ENCODE data around the gene COL20A1.

Gene COL20A1

DNA sequence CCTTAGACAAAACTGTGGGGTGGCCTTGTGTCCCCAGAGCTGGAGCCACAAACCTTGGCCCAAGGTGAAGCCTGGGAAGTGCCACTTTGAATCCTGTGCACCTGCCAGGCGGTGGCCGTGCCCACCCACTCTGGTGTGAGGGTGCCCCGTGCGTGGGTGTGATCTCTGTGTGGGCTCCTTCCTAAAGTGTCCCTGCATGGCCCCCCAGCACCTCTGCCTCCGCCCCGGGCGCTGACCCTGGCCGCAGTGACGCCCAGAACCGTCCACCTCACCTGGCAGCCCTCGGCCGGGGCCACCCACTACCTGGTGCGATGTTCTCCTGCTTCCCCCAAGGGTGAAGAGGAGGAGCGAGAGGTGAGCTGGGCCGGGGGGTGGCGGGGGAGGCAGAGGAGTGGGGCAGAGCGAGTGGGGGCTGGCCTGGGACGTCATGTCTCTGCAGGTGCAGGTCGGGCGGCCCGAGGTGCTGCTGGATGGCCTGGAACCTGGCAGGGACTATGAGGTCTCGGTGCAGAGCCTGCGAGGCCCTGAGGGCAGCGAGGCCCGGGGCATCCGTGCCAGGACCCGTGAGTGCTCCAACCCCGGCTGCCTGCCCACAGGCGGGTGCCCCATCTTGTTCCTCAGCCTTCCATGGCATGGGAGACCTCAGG lies 18.3 kb downstream of the COL20A1 start:
- H3K27me3 ChIP-seq (ENCODE audit: insufficient read depth, poor library complexity, severe bottlenecking): peaks cover 24% of the 10 kb centered on the region
- H3K27ac ChIP-seq (ENCODE audit: poor library complexity, severe bottlenecking): no peak overlapping the region
- no peak overlapping the region for H3K4me3 ChIP-seq (ENCODE audit: severe bottlenecking)
- DNase-seq (ENCODE audit: low spot score): no peak
- H3K4me1 ChIP-seq (ENCODE audit: insufficient read depth, poor library complexity, severe bottlenecking): no peaks in the 10 kb centered on the region
- no peaks in the 10 kb centered on the region for H3K9me3 ChIP-seq (ENCODE audit: severe bottlenecking)
- no peak for ATAC-seq (ENCODE audit: low read depth)
- no peak for TF ChIP-seq CTCF (IDR thresholded peaks at IDR 0.05; ENCODE audit: poor library complexity, severe bottlenecking)
- H3K36me3 ChIP-seq (ENCODE audit: low read depth): no peaks in the 10 kb centered on the region

DNA sequence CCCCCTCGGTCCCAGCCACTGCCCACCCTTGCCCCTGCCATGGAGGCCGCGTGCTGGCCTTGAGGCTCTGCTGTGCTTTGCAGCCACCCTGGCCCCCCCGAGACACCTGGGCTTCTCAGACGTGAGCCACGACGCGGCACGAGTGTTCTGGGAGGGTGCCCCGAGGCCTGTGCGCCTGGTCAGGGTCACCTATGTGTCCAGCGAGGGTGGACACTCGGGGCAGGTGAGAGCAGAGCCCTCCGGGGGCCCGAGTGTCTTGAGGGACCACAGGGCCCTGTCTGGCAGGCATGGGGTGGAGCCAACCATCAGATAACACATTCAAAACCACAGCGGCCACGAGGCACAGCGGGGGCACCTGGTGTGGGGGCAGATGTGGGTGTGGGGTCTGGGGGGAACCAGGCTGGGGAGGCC lies 18.9 kb downstream of the COL20A1 start:
- no peak for TF ChIP-seq CTCF (IDR thresholded peaks at IDR 0.05; ENCODE audit: poor library complexity, severe bottlenecking)
- peaks cover 24% of the 10 kb centered on the region for H3K27me3 ChIP-seq (ENCODE audit: insufficient read depth, poor library complexity, severe bottlenecking)
- no peaks in the 10 kb centered on the region for H3K4me1 ChIP-seq (ENCODE audit: insufficient read depth, poor library complexity, severe bottlenecking)
- no peaks in the 10 kb centered on the region for H3K36me3 ChIP-seq (ENCODE audit: low read depth)
- DNase-seq (ENCODE audit: low spot score) (no peak), ATAC-seq (ENCODE audit: low read depth) (no peak)
- no peaks in the 10 kb centered on the region for H3K9me3 ChIP-seq (ENCODE audit: severe bottlenecking)
- H3K27ac ChIP-seq (ENCODE audit: poor library complexity, severe bottlenecking): no peak overlapping the region
- H3K4me3 ChIP-seq (ENCODE audit: severe bottlenecking): no peak overlapping the region

GRCh38 chr20:63312273-63312672 lies 19.3 kb downstream of the COL20A1 start:
- Histone ChIP-seq H3K36me3 (ENCODE audit: low read depth) (no peaks in the 10 kb centered on the region), H3K4me3 (ENCODE audit: severe bottlenecking) (no peak overlapping the region), H3K9me3 (ENCODE audit: severe bottlenecking) (no peaks in the 10 kb centered on the region), H3K4me1 (ENCODE audit: insufficient read depth, poor library complexity, severe bottlenecking) (no peaks in the 10 kb centered on the region), H3K27me3 (ENCODE audit: insufficient read depth, poor library complexity, severe bottlenecking) (peaks cover 24% of the 10 kb centered on the region), H3K27ac (ENCODE audit: poor library complexity, severe bottlenecking) (no peak overlapping the region)
- DNase-seq (ENCODE audit: low spot score) (no peak), ATAC-seq (ENCODE audit: low read depth) (no peak)
- TF ChIP-seq CTCF (IDR thresholded peaks at IDR 0.05; ENCODE audit: poor library complexity, severe bottlenecking): no peak

DNA sequence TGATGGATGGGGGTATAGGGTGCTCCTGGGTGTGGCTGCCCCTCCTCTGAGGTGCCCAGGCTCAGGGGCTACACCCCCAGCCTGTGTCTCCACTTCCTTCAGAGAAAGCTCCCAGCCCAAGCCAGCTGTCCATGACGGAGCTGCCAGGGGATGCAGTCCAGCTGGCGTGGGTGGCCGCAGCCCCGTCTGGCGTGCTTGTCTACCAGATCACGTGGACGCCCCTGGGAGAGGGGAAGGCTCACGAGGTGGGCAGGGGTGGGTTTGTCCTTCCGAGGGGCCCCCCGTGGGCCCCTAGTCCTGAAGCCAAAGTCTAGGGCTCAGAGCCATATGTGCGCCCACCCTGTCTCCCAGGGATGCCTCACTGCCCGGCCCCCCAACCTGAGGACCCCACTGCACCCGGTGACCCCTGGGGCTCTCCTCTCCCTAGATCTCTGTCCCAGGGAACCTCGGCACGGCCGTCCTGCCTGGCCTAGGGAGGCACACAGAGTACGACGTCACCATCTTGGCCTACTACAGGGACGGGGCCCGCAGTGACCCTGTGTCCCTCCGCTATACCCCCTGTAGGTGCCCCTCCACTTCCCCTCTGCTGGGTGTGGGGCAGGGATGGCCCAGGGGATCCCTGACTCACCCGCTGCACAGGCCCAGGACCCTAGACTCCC lies 19.8 kb downstream of the COL20A1 start:
- no peak for DNase-seq (ENCODE audit: low spot score)
- TF ChIP-seq CTCF (IDR thresholded peaks at IDR 0.05; ENCODE audit: poor library complexity, severe bottlenecking): no peak

More for the DNA sequence above, 19.8 kb downstream of the COL20A1 start:
- ATAC-seq (ENCODE audit: low read depth): no peak
- Histone ChIP-seq H3K27me3 (ENCODE audit: insufficient read depth, poor library complexity, severe bottlenecking) (peaks cover 19% of the 10 kb centered on the region), H3K27ac (ENCODE audit: poor library complexity, severe bottlenecking) (no peak overlapping the region), H3K4me1 (ENCODE audit: insufficient read depth, poor library complexity, severe bottlenecking) (no peaks in the 10 kb centered on the region), H3K36me3 (ENCODE audit: low read depth) (no peaks in the 10 kb centered on the region), H3K4me3 (ENCODE audit: severe bottlenecking) (no peak overlapping the region), H3K9me3 (ENCODE audit: severe bottlenecking) (no peaks in the 10 kb centered on the region)
